NCI-H1694 (cell line): ENCODE data around the gene C3.
"Not testable (repeated sequence)": the region's sequence is repeated elsewhere in the genome, so short reads cannot be mapped to it uniquely, and the experiment has no call there.

ENCODE experiments used
- DNase-seq: peaks from one replicate; lab custom pipeline; 2025; lab: John Stamatoyannopoulos, UW

C3 gene

GRCh38 chr19:6690160-6690885 lies 30.1 kb downstream of the C3 start:
- DNase-seq, result no peak

GRCh38 chr19:6687114-6687513 lies 33.3 kb downstream of the C3 start:
- no peak for DNase-seq

- no peak for DNase-seq
Measured at GRCh38 chr19:6686628-6686975, 33.8 kb downstream of the C3 start.

DNA sequence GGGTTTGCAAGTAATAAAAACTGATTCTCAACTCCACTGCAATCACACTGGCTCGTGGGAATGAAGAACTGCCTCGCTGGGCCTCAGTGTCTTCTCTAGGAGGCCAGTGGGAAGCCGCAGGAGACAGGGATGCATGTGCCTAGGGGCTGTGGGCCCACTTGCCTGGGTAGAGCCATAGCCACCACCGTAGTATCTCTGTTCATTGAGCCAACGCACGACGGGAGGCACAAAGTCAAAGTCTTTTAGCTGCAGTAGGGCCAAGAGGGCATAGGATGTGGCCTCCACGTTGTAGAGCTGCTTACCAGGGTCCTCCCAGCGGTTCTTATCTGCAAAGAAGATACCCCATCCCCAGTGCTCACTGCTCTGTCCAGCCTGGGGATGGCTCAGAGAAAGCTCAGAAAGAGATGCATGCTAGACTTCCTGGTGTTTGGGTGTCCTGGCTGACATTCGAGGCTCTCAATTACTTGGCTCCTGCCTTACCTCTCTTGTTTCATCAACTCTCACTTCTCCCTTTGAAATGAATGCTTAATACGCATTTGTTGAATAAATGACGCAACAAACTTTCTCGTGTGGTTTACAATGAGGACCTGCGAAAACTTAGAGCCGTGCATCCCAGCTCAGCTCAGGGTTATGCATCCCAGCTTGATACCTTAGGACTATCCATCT lies 34.4 kb downstream of the C3 start:
- DNase-seq, result no peak

- DNase-seq, result no peak
Measured at GRCh38 chr19:6685482-6685881, 35.0 kb downstream of the C3 start.

DNA sequence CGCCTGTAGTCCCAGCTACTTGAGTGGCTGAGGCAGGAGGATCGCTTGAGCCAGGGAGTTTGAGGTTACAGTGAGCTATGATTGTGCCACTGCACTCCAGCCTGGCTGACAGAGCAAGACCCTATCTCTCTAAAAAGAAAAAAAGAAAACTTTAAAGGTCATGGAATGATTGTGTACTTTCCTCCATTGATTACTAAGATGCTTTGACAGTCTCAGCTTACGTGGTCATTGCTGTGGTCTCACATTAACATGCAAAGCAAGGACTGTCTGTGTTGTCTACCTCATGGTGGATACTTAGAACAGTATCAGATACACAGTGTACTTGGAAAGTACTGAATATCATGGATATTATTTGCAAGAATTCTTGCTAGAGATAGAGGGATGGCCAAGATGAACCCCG lies 36.5 kb downstream of the C3 start:
- no peak for DNase-seq

DNA sequence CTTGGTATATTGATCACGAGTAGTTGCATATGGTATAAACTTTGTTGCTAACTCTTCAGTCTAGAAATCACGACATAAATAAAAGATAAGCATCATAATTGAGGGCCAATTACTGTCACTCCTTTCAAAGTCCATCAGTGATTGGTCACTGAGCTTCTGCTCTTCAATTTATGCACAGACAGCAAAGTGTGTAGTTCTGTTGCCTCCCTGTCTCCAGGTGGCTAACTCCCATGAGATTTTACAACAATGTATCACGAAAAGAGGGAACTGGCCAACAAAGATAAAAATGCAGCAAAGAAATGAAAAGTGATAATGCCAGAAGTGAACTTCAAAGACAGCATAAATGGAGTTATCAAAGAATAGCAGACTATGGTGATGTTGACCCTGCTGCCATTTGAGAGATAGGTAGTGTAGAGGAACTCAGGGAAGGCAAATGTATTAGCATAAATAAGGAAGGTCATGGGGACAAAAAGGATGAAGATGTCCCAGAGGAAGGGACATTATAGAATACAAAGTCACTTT lies 37.8 kb downstream of the C3 start:
- no peak for DNase-seq

DNA sequence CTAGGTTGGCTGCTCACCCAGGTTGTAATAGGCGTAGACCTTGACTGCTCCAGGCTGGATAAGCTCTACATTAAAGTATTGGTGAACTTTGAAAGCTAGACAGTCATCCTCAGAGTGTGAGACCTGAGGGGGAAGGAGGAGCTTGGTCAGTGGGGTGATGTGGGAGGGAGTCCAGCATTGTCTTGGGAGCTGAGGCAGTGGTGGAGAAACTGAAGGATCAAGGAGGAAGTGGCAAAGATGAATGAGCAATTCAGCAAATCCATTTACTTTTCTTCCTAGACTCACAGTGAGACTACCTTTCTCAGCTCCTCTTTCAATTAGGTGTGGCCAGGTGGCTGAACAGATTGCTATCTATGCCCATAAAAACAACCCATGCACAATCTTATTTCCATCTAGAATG lies 40.3 kb downstream of the C3 start:
- no peak for DNase-seq

DNA sequence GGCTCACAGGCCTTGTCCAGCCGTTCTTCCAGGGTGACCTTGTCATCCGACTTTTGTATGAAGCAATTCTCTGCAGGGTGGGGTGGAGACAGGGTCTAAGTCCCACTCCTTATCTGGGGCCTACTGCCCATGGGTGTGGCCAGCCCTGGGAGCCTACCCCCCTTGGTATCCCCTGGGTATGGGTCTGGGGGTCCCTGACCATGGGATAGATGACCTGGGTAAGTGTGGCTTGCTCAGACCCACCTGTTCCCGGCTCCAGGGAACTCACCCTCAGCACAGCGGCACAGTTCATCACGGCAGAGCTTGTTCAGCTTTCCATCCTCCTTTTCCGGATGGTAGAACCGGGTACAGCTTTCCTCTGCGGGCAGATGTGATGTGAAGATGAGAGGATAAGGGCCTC lies 41.3 kb downstream of the C3 start:
- no peak for DNase-seq

DNA sequence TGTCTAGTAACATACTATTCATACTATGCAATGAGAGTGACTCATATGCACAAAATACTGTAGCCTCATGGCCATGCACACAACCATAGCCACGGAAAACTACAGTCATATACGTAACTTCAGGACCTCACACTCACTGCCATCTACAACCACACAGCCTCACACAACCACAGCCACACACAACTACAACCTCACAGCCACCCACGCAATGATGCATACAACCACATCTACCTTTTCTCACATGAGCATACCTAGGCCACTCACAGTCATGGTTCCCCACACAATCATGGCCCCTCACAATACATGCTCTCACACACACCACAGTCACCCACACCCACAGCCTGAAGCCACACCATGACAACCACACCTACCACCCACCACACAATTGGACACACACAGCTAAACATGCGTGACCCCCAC lies 41.8 kb downstream of the C3 start:
- no peak for DNase-seq

GRCh38 chr19:6677883-6678689 lies 42.4 kb downstream of the C3 start:
- DNase-seq, result no peak

- DNase-seq, result no peak
Measured at GRCh38 chr19:6677495-6677882, 43.0 kb downstream of the C3 start.

- no peak for DNase-seq
Measured at GRCh38 chr19:6676288-6676687, 44.2 kb downstream of the C3 start.

GRCh38 chr19:6674868-6675305 lies 45.6 kb downstream of the C3 start:
- no peak for DNase-seq

DNA sequence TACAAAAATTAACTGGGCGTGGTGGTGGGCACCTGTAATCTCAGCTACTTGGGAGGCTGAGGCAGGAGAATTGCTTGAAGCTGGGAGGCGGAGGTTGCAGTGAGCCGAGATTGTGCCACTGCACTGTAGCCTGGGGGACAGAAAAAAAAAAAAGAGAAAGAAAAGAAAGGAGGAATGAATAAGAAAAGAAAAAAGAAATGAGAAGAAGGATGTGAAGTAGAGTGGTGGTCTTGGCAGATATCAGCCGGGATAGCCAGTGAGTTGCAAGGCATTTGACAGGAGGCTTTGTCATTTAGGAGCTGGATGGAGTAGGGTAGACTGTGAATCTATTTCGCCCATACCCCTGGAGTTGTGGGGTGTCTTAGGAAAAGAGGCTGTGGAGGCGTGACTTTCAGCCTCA lies 46.0 kb downstream of the C3 start:
- not testable (repeated sequence) for DNase-seq

GRCh38 chr19:6672693-6673290 lies 47.7 kb downstream of the C3 start:
- DNase-seq, result no peak

DNA sequence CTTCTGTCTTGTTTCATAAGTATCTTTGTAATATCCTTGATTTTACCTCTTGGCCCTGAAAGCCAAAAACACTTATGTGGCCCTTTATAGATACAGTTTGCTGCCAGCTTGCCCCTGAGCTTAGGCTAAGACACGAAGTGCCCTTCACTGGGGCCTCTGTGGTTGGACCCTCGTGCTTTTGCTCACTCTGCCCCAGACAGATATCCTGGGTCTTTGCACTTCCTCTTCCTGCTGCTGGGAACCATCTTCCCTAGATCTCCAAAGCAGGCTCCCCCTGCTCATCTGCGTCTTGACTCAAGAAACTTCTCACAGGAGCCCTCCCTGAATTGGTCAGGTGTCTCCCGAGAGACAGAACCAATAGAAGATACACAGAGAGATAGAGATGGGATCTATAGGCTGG lies 48.5 kb downstream of the C3 start:
- no peak for DNase-seq

GRCh38 chr19:6668691-6669090 lies 51.8 kb downstream of the C3 start:
- no peak for DNase-seq

DNA sequence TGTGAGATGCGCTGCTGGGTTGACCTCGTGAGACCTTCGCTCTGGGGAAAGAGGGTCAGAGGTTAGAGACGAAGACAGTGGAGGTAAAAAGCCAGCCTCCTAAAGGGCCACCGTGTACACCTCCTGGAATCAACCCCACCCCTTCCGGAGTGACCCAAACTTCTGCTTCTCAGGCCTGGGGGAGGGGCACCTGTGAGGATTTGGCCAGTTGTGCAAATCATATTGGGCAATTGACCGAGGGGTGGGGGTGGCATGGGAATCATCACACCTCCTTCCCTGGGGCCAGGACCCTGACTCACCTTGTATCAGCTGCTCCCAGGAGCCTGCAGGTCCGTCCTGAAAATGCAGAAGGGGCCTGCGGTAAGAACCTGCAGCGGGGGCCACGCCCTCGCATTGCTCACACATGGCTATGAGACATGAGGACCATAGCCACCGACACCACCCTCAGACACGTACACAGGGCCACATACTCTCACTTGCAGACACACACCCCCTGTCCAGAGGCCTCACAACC lies 53.3 kb downstream of the C3 start:
- no peak for DNase-seq

- no peak for DNase-seq
Measured at GRCh38 chr19:6664916-6665315, 55.5 kb downstream of the C3 start.

GRCh38 chr19:6663236-6664201 lies 56.9 kb downstream of the C3 start:
- no peak for DNase-seq
